GM18870 (cell line): ENCODE results near the gene CDH4.

ENCODE experiments used
- ATAC-seq: cut with Tn5 transposase; IDR thresholded peaks from one replicate; pipeline ENCODE4 v1.9.1; 2021; ENCODE audit warnings: moderate library complexity; ENCODE audit not compliant: unreplicated experiment

Gene CDH4

DNA sequence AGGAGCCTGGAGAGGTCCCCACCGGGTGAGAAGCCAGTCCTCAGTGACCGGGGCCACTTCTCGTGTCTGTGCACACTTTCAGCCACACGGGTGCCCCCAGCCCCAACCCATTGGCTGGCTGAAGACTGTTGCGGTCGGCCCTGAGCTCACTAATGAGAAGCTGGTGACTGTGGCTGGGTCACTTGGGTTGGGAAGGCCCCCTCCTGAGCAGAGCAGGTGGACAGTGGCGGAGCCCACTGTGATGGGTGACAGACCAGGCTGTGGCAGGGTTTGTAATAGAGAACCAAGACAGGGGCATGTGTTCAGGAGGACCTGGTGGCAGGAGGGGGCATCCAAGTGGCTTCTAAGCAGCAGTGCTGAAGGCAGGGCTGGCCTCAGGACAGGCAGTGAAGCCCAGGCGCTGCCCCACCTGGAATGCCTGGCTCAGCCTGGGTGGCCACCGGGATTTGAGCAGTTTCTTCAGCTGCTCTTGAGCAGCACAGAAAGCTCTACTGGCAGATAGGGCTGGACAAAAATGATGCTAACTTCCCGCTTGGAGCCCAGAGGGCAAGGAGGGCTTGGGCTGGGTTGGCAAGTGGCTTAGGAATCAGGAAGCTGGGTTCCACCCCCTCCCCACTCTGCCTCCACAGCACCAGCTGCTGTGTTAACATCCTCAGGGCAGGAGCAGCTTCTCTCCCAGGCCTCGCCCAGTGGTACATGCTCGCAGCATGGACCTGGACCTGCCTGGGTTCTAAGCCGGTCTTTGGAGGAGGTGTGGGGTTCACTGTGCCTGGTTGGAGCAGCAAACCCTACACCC lies 256.4 kb downstream of the CDH4 start:
- no peak for ATAC-seq

DNA sequence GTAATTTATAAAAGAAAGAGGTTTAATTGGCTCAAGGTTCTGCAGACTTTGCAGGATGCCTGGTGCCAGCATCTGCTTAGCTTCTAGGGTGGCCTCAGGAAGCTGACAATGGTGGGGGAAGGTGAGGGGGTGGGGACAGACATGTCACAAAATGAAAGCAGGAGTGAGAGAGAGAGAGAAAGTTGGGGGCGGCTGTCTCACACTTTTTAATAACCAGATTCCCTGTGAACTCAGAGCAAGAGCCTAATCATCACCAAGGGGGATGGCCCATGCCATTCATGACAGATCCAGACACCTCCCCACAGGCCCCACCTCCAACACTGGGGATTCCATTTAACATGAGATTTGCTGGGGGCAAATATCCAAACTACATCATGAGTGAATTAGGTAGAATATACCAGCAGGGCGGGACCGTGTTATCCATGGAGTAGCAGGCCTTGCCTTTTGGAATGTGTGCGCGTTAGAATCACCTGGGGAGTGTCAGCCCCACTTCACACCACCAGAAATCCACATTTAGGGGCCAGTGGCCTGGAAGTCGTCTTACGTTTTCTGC lies 258.8 kb downstream of the CDH4 start:
- no peak for ATAC-seq

DNA sequence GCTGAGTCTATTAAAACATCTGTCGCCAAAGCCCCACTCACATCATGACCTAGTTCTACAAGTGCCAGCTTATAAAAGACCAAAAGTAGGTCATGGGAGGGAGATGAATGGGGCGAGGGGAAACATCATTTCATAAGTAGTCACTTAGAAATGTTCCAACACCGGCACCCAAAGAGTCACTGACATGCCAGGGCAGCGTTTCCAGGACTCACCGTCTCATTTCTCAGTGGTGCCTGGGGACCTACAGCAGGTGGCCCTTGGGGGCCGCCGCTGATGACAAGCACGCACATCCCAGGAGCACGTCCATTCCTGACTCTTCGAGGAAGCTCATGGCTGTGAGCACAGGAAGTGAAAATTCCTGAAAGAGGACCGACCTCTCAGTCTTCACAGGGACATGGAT lies 260.4 kb downstream of the CDH4 start:
- no peak for ATAC-seq

DNA sequence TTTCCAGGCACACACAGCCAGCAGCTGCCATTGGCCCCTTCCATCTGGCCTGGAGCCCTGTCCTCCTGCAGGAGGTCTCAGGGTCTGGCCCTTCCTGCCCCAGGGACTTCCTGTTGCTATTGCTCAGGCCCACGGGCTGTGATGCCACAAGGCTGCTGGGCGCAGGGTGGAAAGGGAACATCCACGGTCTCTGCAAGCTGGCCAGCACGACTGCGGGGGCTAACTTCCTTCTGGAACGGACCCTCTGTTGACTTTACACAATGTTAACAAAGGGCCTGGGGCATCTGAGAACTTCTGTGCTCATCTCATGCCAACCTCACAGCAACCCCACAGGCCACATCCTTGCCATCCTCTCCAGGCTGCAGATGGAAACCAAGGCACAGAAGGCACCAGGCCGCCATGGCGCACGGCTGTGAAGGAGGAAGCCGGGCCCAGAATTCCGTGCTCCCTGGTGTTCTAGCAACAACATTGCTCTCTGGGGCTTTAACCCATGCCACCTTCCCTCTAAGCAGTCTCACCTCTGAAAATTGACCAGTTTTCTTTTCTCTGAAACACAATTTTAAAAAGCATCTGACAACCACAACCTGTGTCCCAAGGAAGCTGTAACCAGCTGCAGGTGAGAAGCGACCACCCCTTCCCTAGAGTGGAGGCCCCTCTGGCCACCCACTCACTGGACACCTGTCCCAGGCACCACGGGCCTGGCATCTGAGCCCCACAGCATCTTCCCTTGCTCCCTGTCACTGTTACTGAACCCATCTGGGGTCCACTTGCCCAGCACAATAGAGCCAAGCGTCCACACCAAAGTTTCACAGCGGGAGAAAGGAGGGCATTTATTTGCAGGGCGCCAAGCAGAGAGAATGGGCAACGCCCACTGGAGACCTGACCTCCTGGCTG lies 261.3 kb downstream of the CDH4 start:
- ATAC-seq, result no peak

DNA sequence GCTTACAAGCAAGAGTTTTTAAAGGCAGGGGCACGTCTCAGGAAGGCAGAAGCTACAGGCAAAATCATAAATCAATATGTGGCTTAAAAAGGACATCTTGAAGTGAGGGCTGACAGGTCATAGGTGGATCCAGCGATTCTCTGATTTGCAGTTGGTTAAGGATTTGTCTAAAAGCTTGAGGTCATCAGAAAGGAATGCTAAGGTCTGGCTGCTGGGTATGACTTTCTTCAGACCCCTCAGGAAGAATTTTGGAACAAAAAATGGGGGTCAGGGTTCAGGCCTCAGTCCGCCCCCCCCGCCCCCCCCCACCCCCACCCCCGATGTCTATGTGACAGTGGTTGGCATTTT lies 261.9 kb downstream of the CDH4 start:
- no peak for ATAC-seq

DNA sequence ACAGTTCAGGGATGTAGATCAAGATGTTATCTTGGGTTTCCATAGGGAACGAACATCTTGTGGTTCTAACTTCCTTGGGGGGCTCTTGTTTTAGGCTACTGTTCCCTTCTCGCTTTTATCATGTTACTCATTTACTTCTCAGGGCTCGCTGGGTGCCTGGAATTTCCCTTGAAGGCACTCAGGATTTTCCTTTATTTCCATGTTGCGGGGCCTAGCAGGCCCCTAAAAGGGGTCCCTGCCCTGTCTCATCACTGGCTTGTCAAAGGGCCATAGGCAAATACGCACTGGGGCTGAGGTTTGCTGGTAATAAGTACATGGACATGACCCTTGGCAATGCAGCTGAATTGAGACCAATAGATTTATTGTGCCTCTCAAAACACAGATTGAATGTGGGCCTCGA lies 262.3 kb downstream of the CDH4 start:
- ATAC-seq, result no peak

DNA sequence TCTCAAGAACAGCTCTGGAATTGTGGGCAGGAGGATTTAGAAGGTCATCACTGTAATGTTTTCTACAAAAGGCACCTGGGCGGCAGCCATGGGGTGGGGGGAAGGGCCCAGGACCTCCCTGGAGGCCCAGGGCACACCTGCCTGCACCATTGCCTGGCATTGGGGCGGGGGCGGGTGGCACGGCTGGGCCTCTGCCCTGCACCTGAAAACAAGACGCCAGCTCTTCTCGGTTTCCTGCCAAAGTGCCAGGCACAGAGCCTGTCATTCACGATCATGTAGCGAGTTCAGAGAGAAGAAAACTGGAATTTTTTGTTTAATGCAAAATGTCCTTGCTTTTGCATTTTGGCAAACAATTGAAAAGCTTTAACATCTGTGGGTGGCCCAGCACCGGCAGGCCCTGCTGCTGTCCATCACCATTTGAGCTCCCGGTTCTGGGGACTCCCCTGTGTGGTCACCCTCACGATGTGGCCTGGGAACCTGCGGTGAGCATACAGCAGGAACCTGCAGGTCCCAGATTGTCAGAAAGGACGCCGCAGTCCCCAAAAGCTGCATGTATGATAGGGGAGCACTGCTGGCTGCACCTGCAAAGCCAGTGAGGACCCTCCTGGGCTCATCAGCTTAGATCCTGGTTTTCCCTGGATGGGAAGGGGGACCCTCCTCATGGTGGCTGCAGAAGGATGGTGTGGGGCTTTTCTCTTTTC lies 262.9 kb downstream of the CDH4 start:
- ATAC-seq, result no peak

DNA sequence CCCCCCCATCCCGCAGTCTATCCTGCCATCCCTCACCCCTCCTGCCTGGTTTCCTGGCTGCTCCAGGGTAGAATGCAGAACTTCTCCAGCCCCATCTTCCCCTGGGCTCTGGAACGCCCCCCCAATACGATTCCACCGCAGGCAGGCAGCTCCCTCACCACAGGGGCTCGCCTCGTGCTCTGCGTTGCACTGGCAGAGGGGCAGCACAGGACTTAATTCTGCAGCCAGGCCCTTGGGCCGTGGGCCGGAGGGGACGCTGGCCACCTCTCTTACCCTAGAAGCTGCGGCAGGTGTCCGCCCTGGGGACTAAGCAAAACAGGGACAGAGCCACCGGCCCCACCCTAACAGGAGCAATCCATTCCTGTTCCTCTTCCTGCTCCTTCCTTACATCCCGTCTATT lies 263.9 kb downstream of the CDH4 start:
- ATAC-seq, result no peak

DNA sequence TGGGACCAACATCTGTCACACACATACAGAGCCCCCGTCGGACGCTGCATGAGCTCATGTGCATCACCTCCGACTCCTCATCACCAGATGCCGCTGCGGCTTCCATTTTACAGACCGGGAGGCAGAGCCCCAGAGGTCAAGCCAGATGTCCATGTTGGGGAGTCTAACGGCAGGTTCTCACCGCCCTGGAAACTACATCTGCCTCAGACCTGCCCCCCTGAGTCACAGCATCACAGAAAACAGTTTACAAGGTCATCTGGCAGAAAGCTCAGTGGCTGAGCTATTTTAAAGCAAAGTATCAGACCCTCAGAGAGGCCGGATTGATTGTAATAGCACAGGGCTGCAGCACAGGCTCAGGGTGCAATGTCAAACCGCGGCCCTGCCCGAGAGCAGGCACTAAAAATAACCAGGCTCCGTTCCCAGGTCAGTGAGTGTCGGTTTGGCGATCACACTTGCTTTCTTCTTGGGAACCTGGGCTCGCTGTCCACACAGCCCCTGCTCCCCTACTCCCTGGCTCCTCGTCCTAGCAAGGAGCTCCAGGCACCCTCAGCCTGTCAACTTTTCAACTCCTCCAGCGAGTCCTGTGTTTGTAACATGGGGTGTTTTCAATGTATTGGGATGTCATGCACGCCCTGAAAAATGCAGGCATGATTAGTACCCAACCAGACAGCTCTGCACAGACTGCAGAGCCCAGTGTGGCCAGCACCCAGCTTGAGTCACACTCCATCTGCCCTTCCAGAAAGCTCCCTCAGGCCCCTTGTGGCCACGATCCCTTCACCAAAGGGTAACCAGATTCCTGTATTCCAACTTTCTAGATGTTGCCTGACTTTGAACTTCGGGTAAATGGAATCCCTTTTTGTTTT lies 264.5 kb downstream of the CDH4 start:
- ATAC-seq, result no peak

DNA sequence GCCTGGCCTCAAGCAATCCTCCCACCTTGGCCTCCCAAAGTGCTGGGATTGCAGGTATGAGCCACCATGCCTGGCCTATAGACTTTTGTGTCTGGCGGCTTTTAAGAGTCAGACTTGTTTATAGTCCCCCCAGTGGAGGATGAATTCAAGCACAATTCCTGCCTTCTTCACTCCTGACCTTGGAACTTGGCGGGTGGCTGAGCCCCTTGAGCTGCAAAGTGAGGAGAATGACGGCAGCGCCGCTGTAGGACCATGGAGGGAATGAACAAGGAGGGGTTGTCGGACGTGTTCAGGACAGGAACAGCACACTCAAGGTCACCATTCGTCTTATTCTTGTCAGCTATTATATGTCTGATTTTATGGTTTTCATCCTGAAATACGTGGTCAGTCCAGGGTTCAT lies 265.4 kb downstream of the CDH4 start:
- ATAC-seq, result no peak

DNA sequence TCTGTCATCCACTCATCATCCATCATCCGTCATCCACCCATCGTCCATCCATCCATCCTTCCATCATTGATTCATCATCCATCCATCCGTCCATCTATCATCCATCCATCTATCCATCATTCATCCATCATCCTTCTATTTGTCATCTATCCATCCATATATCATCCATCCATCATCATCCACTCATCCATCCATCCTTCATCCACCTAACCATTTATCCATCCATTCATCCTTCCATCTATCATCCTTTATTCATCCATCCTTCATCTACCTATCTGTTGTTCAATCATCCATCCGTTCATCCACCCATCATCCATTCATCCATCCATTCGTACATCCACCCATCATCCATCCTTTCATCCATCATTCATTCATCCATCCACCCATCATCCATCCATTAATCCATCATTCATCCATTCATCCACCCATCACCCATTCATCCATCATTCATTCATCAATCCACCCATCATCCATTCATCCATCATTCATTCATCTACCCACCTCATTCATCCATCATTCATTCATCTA lies 266.4 kb downstream of the CDH4 start:
- ATAC-seq, result no peak

DNA sequence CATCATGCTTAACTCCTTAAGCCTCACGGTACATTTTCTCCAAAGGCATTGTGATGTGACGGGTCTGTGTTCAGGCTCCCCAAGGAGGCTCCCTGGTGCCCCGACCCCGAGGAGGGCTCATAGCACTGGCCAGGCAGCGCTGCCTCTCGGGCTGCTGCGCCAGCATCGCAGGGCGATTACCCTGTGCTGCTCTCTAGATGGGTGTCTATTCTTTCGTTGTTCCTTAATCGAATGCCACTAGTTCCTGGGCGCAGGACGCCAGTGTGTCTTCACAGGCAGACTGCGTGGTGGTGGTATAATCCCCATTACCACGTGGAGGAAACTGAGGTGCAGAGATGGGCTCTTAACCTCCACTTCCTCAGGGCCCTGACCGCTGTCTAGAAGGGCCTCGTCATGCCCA lies 267.4 kb downstream of the CDH4 start:
- no peak for ATAC-seq

DNA sequence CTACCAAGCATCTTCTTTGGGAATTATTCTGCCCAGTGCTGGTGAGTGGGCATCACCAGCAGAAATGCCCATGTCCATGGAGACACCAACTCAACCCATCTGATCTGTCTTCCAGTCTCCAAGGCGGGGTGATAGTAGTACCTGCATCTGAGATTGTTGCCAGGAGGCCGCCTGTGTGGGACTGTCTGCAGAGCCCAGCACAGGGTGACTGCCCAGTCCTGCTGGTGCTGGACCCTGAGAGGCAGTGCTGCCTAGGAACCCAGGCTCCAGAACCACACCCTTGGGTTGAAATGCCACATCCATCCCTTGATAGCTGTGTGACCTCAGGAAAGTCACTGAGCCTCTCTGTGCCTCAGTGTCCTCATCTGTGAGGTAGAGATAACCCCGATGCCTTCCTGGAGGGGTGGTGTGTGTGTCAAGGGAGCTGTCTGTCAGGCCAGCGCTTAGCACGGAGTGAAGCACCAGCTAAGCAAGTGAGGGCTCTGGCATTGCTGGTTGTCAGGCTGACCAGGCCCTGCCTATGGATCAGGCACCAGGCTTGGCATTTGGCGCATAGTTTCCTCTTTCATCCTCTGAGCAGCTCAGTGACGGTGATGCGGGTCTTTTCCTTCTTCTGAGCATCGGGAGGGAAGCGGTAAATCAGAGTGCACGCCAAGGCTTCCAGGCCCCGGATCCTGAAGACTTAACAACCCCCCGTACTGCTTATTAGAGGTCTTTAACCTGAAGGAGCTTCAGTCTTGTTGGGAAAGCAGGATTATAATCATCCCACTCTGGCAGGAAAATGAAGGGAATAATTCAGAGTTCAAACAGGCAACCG lies 268.2 kb downstream of the CDH4 start:
- ATAC-seq, result no peak

DNA sequence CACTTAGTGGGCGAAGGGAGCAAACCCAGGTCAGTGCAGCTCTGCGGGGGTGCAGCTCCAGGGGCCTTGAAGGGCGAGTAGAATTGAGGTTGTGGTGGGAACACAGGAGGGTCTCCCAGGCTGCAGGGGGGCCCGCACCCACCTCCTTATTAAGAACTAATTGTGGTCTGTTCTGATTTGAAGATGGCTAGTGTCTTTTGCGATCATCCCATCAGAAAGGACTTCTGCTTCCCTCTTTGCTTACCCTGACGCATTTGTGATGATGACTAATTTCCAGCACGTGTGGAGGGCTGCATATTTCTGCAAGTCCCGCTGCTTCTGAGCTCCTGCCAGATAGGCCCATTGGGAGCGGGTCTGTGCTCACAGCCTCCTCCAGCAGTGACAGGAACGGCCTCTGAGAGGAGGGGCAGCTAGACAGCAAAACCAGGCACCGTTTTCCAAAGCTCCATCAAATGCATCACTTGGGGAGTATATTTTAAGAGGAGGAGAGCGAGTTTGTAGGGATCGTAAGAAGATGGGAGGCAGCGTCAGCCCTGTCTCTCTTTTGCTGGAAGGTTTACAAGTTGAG lies 268.9 kb downstream of the CDH4 start:
- ATAC-seq, result no peak

DNA sequence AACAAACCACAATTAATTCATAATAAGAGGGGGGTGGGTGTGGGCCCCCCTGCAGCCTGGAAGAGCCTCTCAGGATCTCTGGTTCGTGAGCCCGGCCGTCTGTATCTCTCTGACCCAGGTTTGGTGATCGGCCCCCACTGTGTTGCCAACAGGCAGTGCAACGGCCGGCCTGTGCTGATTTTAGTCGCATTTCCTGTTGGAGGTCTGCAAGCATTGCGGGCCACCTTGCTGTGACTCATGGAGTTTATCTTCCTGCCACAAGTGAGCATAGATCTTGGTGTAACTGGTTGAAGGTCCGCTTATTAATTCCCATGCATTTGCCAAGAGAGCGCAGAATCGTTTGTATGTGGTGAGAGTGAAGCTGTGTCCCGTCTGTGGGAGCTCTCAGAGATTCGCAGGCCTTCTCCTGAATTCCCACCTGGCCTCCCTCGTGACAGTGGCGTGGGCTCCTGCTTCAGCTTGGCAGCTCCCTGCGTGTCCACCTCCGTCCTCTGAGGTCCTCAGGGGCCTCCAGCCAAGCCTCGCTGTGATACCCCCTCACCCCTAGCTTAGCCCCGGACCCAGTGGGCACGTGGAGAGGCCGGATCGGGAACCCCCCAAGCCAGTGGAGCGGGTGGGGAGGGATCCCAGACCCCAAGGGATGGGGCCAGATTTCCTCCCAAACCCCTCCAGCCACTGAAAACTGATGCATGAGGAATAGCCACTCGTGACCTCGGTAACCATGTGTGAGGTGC lies 269.8 kb downstream of the CDH4 start:
- no peak for ATAC-seq

DNA sequence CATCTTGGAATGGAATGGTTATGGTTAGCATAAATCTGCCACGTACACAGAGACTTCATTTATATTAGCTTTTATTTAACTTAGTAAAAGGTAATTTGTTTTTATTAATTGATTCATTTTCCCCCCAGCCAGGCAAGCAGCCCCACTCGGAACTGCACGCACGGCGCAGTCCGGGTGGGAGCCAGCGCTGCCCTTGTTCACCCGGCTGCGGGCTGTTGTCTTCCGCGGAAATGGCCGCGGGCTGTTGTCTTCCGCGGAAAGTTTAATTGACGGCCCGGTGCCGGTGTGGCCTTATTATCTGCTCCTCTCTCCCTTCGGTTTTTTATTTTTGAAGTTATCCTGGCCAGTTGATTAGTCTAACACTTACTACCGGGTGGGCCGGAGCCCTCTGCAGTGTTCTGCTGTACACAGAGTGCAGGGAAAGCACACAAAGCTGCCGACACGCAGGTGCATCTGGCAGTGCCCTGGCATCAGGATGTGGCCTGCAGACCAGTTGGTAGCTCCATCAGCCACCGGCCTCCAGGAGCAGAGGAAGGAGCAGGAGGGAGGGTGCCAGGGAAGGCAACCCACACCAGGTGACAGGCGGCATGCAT lies 270.5 kb downstream of the CDH4 start:
- no peak for ATAC-seq

DNA sequence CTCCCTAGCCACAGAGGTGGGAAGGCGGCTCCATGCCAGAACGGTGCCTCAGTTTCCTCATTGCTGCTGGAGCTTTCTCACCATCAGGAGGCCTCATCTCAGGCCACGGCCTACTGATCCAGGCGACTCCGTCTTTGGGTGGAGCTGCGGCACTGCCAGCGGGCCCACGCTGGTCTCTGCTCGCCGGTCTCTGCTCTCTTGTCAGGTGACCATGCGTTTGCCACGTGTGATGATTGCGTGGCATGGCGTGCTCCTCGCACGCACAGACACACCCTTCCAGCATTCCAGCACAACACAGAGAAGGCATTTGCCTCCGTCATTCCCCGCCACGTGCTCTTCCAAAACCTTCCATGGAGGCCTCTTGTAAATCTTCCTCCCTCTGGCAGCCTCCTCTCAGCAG lies 271.1 kb downstream of the CDH4 start:
- ATAC-seq, result no peak
